ENCODE measurements around the gene VPS41.

VPS41 gene

GRCh38 chr7:38889079-38889478, 19.9 kb downstream of the VPS41 start:
- peaks cover 14% of the 10 kb centered on the region; the same call in 1 of the 2 replicates for H3K79me2 ChIP-seq (ENCODE audit: insufficient read depth, low read depth)
- no peaks in the 10 kb centered on the region for H4K20me1 ChIP-seq (ENCODE audit: insufficient read depth)
- no peak overlapping the region for H3K27ac ChIP-seq
- H3K4me2 ChIP-seq, result no peak overlapping the region
- no peak for TF ChIP-seq CTCF (conservative IDR thresholded peaks at IDR 0.05; ENCODE audit: low read depth, low read length)
- no peaks in the 10 kb centered on the region for H3K36me3 ChIP-seq (ENCODE audit: insufficient read depth)
- H3K4me1 ChIP-seq (ENCODE audit: low read depth, poor library complexity, severe bottlenecking), result peaks cover 15% of the 10 kb centered on the region
- no peak overlapping the region for H3K4me3 ChIP-seq (IDR thresholded peaks at IDR 0.05; ENCODE audit: insufficient read depth, low read depth, low read length)
- no peaks in the 10 kb centered on the region for H3K27me3 ChIP-seq (ENCODE audit: insufficient read depth, low read depth)
- H3K9ac ChIP-seq, result no peak overlapping the region
- no peak overlapping the region for H2AFZ ChIP-seq (ENCODE audit: low read depth)

DNA sequence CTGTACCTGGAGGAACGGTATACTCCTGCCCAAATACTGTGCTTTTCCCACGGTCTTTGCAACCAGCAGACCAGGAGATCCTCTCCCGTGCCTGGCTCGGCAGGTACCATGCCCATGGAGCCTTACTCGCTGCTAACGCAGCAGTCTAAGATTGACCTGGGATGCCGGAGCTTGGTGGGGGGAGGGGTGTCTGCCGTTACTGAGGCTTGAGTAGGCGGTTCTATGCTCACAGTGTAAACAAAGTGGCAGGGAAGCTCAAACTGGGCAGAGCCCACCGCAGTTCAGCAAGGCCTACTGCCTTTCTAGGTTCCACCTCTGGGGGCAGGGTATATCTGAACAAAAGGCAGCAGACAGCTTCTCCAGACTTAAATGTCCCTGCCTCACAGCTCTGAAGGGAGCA, 22.7 kb downstream of the VPS41 start:
- H3K9ac ChIP-seq, result no peak overlapping the region
- TF ChIP-seq CTCF (conservative IDR thresholded peaks at IDR 0.05; ENCODE audit: low read depth, low read length), result no peak
- H3K27ac ChIP-seq, result no peak overlapping the region
- H3K4me1 ChIP-seq (ENCODE audit: low read depth, poor library complexity, severe bottlenecking), result peaks cover 21% of the 10 kb centered on the region
- no peaks in the 10 kb centered on the region for H3K27me3 ChIP-seq (ENCODE audit: insufficient read depth, low read depth)
- peaks cover 14% of the 10 kb centered on the region; the same call in 1 of the 2 replicates for H3K79me2 ChIP-seq (ENCODE audit: insufficient read depth, low read depth)
- no peaks in the 10 kb centered on the region for H4K20me1 ChIP-seq (ENCODE audit: insufficient read depth)
- H2AFZ ChIP-seq (ENCODE audit: low read depth), result no peak overlapping the region
- no peak overlapping the region for H3K4me2 ChIP-seq
- H3K36me3 ChIP-seq (ENCODE audit: insufficient read depth), result no peaks in the 10 kb centered on the region
- no peak overlapping the region for H3K4me3 ChIP-seq (IDR thresholded peaks at IDR 0.05; ENCODE audit: insufficient read depth, low read depth, low read length)

GRCh38 chr7:38883706-38884105, 25.3 kb downstream of the VPS41 start:
- Histone ChIP-seq H2AFZ (ENCODE audit: low read depth) (no peak overlapping the region), H3K4me1 (ENCODE audit: low read depth, poor library complexity, severe bottlenecking) (peaks cover 11% of the 10 kb centered on the region), H3K9ac (no peak overlapping the region), H3K27me3 (ENCODE audit: insufficient read depth, low read depth) (no peaks in the 10 kb centered on the region), H3K4me2 (no peak overlapping the region), H4K20me1 (ENCODE audit: insufficient read depth) (no peaks in the 10 kb centered on the region), H3K27ac (no peak overlapping the region), H3K4me3 (IDR thresholded peaks at IDR 0.05; ENCODE audit: insufficient read depth, low read depth, low read length) (no peak overlapping the region), H3K79me2 (ENCODE audit: insufficient read depth, low read depth) (peaks cover 17% of the 10 kb centered on the region; the same call in 1 of the 2 replicates), H3K36me3 (ENCODE audit: insufficient read depth) (no peaks in the 10 kb centered on the region)
- TF ChIP-seq CTCF (conservative IDR thresholded peaks at IDR 0.05; ENCODE audit: low read depth, low read length), result no peak

DNA sequence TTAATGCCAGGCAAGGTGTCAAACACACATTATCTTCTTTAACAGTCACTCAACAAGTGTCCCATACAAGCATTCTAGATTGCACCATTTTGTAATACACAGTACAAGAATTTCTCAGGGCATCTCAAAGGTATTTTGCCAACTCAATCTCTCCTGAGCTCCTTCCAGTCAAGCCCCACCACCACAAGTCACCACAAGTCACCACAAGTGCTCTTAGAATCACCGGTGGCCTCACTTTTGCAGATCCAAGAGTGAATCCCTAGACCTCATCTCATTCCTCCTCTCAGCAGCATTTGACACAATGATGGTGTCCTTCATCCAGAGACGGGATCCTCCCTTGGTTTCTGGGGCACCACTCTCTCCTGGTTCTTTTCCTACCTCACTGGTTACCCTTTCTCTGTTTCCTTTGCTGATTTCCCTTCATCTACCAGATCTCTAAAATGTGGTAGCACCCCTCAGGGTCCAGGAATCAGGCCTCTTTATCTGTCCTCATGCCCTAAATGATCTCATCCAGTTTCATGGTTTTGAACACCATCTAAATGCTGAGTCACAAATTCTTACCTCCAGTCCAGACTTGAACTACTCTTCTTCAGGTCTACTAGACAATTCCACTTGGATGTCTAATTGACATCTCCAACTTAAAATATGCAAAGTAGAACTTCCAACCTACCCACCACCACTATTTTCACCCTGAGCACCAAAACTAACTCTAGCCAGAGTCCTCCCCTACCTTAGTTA, 26.9 kb downstream of the VPS41 start:
- H3K36me3 ChIP-seq (ENCODE audit: insufficient read depth), result no peaks in the 10 kb centered on the region
- no peak overlapping the region for H3K4me3 ChIP-seq (IDR thresholded peaks at IDR 0.05; ENCODE audit: insufficient read depth, low read depth, low read length)
- no peak for TF ChIP-seq CTCF (conservative IDR thresholded peaks at IDR 0.05; ENCODE audit: low read depth, low read length)
- H3K4me2 ChIP-seq, result no peak overlapping the region
- no peak overlapping the region for H2AFZ ChIP-seq (ENCODE audit: low read depth)
- peaks cover 7% of the 10 kb centered on the region for H3K4me1 ChIP-seq (ENCODE audit: low read depth, poor library complexity, severe bottlenecking)
- H3K79me2 ChIP-seq (ENCODE audit: insufficient read depth, low read depth), result peaks cover 31% of the 10 kb centered on the region; the same call in 1 of the 2 replicates
- no peak overlapping the region for H3K9ac ChIP-seq
- no peaks in the 10 kb centered on the region for H3K27me3 ChIP-seq (ENCODE audit: insufficient read depth, low read depth)
- no peak overlapping the region for H3K27ac ChIP-seq
- H4K20me1 ChIP-seq (ENCODE audit: insufficient read depth), result no peaks in the 10 kb centered on the region
